ENCODE measurements around the gene HINT1. TPM values are rescaled to one million over a fixed set of nuclear protein-coding genes. Genes with fewer than 3 reads are reported as not detected.

The HINT1 gene
- 146 and 183 TPM in 2 replicates for total RNA-seq

- peak; percentile 86 for DNase-seq (ENCODE audit: low read depth)
- H3K4me3 ChIP-seq (ENCODE audit: low read depth, low read length): peak within 1 kb of the TSS; percentile 95
- no peak for TF ChIP-seq CTCF (IDR thresholded peaks at IDR 0.05; ENCODE audit: insufficient read depth, low read depth, low read length)
Measured at GRCh38 chr5:131165119-131165727, at the start of gene HINT1. TSS of gene HINT1 (minus strand) at chr5:131165256. CDS start at chr5:131165205, 51 bp downstream.

GRCh38 chr5:131214609-131215227, 49.7 kb upstream of the HINT1 start:
- H3K4me3 ChIP-seq (ENCODE audit: low read depth, low read length): no peak overlapping the region
- no peak for DNase-seq (ENCODE audit: low read depth)
- TF ChIP-seq CTCF (IDR thresholded peaks at IDR 0.05; ENCODE audit: insufficient read depth, low read depth, low read length): no peak

DNA sequence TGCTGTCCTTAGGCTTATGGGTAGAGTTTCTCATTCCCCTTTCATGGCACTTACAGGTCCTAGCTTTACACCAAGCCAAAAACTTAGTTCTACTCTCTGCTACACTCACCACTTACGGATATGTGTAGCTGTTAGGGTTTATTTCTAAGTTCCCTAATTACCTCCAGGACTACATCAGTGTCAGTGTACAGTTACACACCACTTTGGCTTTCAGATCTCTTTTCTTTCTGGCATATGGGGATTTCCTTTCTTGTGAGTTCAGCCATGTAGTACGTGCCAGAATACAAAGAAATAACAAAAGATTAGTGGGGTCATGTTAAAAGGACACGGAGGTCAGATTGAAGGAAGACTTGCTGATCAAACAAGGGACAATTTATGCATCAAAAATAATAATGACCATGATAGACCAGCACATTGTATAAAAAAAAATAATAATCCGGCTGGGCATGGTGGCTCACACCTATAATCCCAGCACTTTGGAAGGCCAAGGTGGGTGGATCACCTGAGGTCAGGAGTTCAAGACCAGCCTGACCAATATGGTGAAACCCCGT, 47.5 kb upstream of the HINT1 start:
- TF ChIP-seq CTCF (IDR thresholded peaks at IDR 0.05; ENCODE audit: insufficient read depth, low read depth, low read length): no peak
- DNase-seq (ENCODE audit: low read depth): no peak
- no peak overlapping the region for H3K4me3 ChIP-seq (ENCODE audit: low read depth, low read length)

- no peak for DNase-seq (ENCODE audit: low read depth)
- H3K4me3 ChIP-seq (ENCODE audit: low read depth, low read length): no peak overlapping the region
Measured at GRCh38 chr5:131211669-131212068, 46.6 kb upstream of the HINT1 start.

GRCh38 chr5:131210151-131210510, 45.1 kb upstream of the HINT1 start:
- TF ChIP-seq CTCF (IDR thresholded peaks at IDR 0.05; ENCODE audit: insufficient read depth, low read depth, low read length): no peak
- DNase-seq (ENCODE audit: low read depth): no peak
- no peak overlapping the region for H3K4me3 ChIP-seq (ENCODE audit: low read depth, low read length)

More at GRCh38 chr5:131211669-131212068, 46.6 kb upstream of the HINT1 start:
- no peak for TF ChIP-seq CTCF (IDR thresholded peaks at IDR 0.05; ENCODE audit: insufficient read depth, low read depth, low read length)

DNA sequence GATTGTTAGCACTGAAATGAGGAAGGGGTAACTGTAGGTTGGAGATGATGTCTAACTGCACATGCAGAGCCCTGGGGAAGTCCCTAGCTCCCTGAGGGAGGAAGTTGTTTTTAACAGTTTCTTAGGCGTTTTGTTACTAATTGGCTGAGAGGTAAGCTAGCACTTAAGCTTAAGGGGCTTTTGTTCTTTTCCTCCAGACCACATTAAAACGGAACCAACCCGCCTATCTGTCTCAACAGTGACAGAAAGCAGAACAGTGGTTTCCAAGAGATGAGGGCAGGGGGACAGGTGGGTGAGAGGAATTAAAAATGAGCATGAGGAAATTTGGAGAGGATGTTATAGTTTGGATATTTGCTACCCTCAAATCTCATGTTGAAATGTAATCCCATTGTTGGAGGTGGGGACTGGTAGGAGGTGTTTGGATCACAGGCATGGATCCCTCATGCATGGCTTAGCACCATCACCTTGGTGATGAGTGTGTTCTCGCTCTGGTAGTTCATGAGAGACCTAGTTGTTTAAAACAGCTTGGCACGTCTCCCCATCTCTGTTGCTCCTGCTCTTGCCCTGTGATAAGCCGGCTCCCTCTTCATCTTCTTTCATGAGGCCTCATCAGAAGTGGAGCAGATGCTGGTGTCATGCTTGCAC, 44.6 kb upstream of the HINT1 start:
- TF ChIP-seq CTCF (IDR thresholded peaks at IDR 0.05; ENCODE audit: insufficient read depth, low read depth, low read length): no peak
- no peak overlapping the region for H3K4me3 ChIP-seq (ENCODE audit: low read depth, low read length)
- no peak for DNase-seq (ENCODE audit: low read depth)

All from fibroblast of villous mesenchyme (primary cell).